ENCODE measurements around the gene LDLRAP1.

LDLRAP1 gene

DNA sequence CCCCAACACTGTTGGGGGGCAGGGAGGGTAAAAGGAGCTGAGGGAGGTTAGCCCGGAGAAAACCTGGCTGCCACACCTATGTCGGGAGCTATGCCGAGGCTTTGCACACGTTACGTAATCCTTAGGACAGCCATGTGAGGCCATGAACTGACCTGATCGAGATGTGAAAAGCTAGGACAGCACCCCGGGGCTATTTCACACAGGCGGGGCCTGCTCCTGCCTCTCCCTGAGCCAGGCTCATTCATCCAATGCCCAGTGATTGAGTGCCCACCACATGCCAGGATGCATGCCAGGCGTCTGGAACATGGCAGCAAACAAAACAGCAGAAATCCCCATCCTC is 30.2 kb downstream of the LDLRAP1 start:
- TF ChIP-seq, protein P1, sequence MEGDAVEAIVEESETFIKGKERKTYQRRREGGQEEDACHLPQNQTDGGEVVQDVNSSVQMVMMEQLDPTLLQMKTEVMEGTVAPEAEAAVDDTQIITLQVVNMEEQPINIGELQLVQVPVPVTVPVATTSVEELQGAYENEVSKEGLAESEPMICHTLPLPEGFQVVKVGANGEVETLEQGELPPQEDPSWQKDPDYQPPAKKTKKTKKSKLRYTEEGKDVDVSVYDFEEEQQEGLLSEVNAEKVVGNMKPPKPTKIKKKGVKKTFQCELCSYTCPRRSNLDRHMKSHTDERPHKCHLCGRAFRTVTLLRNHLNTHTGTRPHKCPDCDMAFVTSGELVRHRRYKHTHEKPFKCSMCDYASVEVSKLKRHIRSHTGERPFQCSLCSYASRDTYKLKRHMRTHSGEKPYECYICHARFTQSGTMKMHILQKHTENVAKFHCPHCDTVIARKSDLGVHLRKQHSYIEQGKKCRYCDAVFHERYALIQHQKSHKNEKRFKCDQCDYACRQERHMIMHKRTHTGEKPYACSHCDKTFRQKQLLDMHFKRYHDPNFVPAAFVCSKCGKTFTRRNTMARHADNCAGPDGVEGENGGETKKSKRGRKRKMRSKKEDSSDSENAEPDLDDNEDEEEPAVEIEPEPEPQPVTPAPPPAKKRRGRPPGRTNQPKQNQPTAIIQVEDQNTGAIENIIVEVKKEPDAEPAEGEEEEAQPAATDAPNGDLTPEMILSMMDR (IDR thresholded peaks at IDR 0.05; ENCODE audit: low read depth, low read length) = no peak
- Histone ChIP-seq H3K27me3 (no peaks in the 10 kb centered on the region), H3K9me3 (no peaks in the 10 kb centered on the region), H3K4me3 (ENCODE audit: low read depth, low read length) (no peak overlapping the region), H3K4me1 (no peaks in the 10 kb centered on the region), H3K36me3 (no peaks in the 10 kb centered on the region)
- no peak for DNase-seq

DNA sequence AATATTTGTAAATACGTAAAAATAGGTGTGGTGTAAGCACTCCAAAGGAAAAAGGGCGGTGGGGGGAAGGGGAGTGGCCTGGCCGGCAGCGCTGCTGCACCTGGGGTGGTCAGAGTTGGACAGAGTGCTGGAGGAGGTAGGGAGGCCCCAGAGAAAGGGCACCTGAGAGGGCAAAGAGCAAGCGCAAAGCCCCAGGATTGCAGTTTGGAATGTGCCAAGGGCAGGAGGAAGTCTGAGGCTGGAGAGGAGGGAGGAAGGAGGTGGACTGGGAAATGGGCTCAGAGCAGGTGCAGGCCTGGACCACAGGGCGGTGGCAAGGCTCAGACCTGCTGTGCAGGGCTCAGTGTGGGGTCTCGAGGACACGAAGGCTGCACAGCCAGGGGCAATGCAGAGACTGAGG is 30.6 kb downstream of the LDLRAP1 start:
- H3K36me3 ChIP-seq = no peaks in the 10 kb centered on the region
- no peaks in the 10 kb centered on the region for H3K27me3 ChIP-seq
- TF ChIP-seq, protein P1 (IDR thresholded peaks at IDR 0.05; ENCODE audit: low read depth, low read length) = no peak

DNA sequence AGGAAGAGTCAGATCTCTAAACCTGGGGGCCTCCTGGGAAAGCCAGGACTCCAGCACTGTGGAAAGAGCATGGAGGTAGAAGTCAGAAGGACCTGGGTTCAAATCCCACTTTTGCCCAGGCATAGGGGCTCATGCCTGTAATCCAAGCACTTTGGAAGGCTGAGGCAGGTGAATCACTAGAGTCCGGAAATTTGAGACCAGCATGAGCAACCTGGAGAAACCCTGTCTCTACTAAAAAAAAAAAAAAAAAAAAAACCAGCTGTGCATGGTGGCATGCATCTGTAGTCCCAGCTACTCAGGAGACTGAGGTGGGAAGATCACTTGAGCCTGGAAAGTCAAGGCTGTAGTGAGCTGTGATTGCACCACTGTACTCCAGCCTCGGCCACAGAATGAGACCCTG is 31.8 kb downstream of the LDLRAP1 start:
- no peaks in the 10 kb centered on the region for H3K36me3 ChIP-seq
- DNase-seq = no peak
- peaks cover 3% of the 10 kb centered on the region for H3K4me1 ChIP-seq
- no peaks in the 10 kb centered on the region for H3K27me3 ChIP-seq
- no peak overlapping the region for H3K4me3 ChIP-seq (ENCODE audit: low read depth, low read length)
- no peaks in the 10 kb centered on the region for H3K9me3 ChIP-seq
- TF ChIP-seq, protein P1 (IDR thresholded peaks at IDR 0.05; ENCODE audit: low read depth, low read length) = no peak

More for the DNA sequence above, 30.6 kb downstream of the LDLRAP1 start:
- Histone ChIP-seq H3K4me3 (ENCODE audit: low read depth, low read length) (no peak overlapping the region), H3K9me3 (no peaks in the 10 kb centered on the region), H3K4me1 (peaks cover 2% of the 10 kb centered on the region)
- no peak for DNase-seq

DNA sequence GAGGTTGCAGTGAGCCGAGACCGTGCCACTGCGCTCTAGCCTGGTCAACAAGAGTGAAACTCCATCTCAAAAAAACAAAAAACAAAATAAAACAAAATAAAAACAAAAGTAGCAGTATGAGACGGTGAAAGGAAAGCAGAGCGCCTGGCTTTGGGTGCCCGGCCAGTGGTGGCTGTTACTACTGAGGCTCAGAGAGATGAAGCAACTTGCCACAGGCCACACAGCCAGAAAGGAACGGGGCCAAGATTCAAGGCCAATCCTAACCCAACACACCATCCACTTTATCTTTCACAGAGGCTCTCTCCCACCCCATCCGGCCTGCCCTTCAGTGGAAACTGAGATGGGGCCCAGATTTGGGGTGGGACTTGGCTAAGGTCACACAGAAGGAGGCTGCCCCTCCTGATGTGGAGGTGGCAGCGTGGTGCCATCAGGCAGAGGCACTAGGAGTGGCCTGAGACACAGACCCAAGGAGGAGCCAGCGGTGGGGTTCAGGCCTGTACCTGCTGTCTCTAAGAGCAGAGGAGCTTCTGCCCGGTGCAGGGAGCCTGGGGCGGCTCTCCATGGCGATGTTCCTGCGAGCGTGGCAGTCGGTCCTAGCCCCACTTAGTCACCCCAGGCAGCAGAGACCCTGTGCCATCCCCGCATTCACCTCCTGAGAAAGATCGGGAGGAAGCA is 33.2 kb downstream of the LDLRAP1 start:
- TF ChIP-seq, protein P1 (IDR thresholded peaks at IDR 0.05; ENCODE audit: low read depth, low read length) = no peak
- Histone ChIP-seq H3K4me3 (ENCODE audit: low read depth, low read length) (no peak overlapping the region), H3K27me3 (no peaks in the 10 kb centered on the region), H3K36me3 (no peaks in the 10 kb centered on the region), H3K9me3 (no peaks in the 10 kb centered on the region), H3K4me1 (peaks cover 3% of the 10 kb centered on the region)
- no peak for DNase-seq

DNA sequence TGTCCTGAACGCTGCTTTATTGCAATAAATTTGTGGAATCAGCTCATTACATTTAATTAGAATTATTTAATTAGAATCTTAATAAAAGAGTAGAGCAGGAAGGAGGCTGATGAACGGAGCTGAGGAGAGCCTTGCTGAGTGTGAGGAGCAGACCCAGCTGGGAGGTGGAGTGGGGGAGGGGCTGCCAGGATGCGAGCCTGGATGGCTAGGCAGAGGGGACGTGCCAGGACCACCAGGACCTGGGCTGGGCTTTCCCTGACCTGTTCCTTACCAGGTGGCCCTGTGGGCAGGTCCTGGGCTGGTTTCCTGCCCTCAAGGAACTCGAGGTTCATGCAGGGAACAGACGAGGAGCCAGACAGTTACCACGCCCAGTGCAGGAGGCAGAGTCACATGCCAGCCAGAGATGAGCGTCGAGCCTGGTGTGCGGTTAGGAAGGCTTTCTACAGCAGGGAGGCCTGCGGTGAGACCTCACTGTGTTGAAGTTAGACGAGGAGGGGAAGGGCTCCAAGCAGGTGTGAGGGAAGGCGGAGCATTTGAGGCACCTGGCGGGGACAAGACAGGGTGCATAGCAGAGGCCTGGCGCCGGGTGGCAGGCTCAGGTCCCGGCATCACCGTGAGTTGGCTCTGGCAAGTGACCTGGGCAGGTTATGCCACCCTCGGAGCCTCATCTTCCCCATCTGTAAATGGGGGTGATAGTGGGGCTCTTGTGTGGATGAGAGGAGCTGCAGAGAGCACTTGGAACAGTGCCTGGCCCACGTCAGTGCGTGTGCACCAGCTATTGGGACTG is 33.9 kb downstream of the LDLRAP1 start:
- H3K9me3 ChIP-seq = no peaks in the 10 kb centered on the region
- no peak overlapping the region for H3K4me3 ChIP-seq (ENCODE audit: low read depth, low read length)
- TF ChIP-seq, protein P1 (IDR thresholded peaks at IDR 0.05; ENCODE audit: low read depth, low read length) = no peak
- peaks cover 3% of the 10 kb centered on the region for H3K4me1 ChIP-seq
- no peaks in the 10 kb centered on the region for H3K27me3 ChIP-seq
- no peak for DNase-seq
- no peaks in the 10 kb centered on the region for H3K36me3 ChIP-seq
